GM18951 (cell line): ENCODE measurements around the gene GALNT9.

ENCODE experiments used
- POLR2A ChIP-seq: IDR thresholded peaks from 4 replicates; pipeline ENCODE4 v1.6.1; 2011; ENCODE audit warnings: mild to moderate bottlenecking; ENCODE audit not compliant: insufficient read length, insufficient read depth; ENCODE audit errors: extremely low read depth
- in situ Hi-C: fragments of 300-500 bp; cut with MboI; formaldehyde crosslinking; loops from one replicate; pipeline ENCODE4 v1.12.0; 2022; ENCODE audit warnings: low sequenced_read_pairs, mixed read lengths, inconsistent platforms; ENCODE audit not compliant: unreplicated experiment

The GALNT9 gene

DNA sequence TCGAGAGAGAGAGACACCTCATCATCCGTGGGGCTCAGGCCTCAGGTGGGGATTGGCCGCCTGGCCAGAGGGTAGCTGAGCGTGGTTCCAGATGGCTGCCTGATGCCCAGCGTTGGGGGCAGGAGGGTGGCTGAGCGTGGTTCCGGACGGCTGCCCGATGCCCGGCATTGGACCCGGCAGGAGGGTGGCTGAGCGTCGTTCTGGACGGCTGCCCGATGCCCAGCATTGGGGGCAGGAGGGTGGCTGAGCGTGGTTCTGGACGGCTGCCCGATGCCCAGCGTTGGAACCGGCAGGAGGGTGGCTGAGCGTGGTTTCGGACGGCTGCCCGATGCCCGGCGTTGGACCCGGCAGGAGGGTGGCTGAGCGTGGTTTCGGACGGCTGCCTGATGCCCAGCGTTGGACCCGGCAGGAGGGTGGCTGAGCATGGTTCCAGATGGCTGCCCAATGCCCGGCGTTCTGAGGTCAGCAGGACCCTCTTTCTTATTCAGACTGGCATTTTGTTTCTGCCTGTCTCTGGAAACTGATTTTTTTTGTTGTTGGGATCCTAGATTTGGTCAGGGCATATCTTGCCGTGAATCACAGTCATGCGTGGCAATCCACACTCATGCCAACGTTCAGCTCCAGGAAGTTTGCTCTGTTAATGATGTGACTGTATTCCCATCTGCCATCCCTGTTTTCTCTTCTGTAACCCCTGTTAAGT, 40.7 kb downstream of the GALNT9 start:
- no peak for TF ChIP-seq POLR2A
- in situ Hi-C loops: no loop called here

DNA sequence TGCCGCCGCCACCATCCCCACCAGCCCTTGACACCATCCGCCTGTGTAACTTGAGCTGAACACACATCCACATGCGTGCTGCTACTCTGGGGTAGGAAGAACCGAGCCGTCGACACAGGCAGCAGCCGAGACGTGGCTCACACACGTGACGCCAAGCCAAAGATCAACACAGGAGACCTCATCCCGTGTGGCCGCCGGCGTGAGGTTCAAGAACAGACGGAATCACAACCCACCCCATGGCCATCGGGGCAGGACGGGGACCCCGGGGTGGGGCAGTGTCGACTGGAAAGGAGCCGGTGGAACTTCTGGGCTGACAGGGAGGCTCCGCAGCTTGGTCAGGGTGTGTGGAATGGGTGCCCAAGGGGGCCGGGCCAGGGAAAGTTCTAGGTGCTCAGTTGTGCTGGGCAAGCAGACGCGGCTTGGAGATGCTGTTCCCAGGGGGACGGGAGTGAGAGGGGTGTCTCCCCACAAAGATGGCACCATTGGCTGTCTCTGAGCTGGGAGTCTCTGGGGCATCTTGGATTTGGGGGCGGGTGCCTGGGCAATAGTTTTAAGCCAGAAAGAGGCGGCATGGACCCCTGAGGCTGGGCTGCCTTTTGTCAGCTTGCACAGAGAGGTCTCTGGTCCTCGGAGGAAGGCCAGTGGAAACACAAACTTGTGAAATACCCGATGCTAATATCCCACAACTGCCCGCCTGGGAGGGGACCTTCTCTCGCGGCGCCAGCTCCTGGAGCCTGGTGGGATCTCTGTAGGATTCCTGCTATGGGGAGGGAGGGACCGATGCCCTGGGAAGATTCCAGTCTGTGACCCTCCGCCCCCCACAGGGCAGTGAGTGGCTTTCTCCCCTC, 41.8 kb downstream of the GALNT9 start:
- TF ChIP-seq POLR2A: no peak
- in situ Hi-C loops: no loop called here

DNA sequence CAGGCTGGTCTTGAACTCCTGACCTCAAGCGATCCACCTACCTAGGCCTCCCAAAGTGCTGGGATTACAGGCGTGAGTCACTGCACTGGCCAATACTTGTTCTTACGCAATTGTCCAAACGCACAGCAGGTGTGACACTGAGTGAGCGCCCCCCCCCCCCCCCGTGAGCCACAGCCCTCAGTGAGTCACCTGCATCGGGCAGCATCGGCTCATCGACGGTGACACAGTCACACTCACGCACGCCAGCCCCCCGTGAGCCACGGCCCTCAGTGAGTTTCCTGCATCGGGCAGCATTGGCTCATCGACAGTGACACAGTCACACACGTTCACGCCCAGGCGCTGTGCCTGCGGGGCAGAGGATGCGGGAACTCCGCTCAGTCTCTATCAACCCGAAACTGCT, 42.5 kb downstream of the GALNT9 start:
- in situ Hi-C loops: no loop called here
- no peak for TF ChIP-seq POLR2A

DNA sequence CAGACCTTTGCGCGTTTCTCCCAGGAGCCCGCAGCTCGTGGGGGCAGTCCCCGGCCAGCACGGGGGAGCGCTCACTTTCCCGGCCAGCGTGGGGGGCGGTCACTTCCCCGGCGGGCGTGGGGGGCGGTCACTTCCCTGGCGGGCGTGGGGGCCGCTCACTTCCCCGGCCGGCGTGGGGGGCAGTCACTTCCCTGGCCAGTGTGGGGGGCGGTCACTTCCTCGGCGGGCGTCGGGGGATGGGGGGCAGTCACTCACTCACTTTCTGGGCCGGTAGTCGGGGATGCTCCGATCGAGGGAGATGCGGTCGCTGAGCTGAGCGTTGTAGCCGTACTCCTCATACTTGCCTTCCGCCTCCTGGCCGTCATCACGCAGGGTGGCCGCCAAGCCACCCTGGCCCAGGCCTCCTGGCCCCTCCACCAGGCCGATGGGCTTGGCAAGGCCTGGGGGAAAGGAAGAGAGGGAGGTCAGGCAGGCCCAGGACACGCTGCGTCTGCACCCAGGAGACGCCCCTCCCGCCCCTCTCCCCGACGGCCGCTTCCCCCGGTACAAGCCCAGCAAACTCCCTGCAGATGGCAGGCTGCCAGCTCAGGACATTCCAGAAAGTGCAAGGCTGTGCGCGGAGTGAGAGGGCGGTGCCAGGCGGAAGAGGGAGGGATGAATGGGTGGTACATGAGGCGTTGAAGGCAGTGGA, 43.3 kb downstream of the GALNT9 start:
- TF ChIP-seq POLR2A: no peak
- in situ Hi-C loops: no loop called here

DNA sequence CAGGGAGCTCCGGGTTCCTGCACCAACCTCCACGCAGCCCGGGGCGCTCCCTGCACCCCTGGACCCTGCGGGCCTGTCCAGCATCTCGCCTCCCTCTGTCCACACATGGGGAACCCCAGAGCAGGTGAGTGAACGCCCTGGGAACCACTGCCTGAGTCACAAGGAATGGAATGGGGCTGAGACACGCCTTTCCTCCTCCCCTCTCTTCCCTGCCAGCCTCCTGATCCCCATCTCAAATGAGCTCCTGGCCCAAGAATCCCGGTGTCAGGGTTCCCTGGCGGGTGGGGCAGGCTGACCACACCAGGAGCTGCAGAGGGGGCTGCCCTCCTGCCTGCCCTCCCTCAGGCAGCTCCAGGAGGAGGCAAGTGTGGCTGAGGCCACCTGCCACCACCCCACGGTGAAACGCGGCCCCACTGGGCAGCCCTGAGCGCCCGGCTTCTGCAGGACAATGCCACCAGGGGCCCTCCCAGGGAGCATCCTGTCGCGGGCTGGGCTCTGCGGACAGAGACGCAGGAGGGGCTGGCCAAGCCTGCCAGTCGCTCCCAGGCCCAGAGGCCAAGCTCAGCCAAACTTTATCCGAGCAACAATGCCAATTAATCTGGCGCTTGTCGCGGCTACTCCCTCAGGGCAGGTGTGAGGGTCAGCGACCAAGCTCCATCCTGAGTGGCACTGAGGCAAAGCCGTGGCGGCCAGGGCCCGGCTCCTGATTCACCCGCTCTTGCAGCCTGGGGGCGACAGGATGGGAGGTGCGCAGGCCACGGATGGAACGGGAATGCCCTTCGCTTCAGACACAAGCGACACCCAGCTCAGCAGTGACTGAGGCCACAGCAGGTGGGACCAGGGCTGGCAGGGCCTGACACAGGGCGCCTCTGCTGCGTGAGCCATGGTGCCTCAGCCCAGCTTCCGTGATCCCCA, 44.3 kb downstream of the GALNT9 start:
- in situ Hi-C loops: no loop called here

DNA sequence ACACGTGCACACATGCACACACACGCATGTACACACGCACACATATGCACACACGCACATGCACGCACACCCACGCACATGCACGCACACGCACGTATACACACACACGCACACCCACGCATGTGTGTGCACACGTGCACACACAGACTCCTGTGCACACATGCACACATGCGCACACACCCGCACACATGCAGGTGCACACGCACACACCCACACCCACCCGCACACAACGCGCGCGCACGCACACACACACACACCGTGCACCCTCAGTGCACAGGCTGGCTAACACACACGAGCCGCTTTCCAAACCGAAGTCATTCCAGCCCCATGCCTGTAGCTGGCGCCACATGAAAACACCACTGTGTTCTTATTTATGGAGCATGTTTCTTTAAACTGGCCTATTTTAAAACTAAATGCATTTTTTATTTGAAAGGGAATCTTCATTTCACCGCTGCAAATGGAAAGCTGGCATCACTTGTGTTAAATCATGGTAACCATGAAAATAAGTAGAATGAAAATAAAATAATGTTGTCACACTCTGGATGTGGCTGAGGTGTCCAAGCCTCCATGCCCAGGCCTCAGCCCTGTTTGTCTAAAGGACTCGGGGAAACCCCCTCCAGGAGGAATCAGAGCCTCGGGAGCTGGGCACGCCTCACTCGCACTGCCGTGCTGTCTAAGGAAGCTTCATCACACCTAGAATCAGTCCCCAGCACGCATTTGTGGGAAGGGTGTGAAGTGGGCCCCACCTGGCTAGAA, 45.1 kb downstream of the GALNT9 start:
- no peak for TF ChIP-seq POLR2A
- in situ Hi-C loops: no loop called here

More for the DNA sequence above, 44.3 kb downstream of the GALNT9 start:
- no peak for TF ChIP-seq POLR2A

DNA sequence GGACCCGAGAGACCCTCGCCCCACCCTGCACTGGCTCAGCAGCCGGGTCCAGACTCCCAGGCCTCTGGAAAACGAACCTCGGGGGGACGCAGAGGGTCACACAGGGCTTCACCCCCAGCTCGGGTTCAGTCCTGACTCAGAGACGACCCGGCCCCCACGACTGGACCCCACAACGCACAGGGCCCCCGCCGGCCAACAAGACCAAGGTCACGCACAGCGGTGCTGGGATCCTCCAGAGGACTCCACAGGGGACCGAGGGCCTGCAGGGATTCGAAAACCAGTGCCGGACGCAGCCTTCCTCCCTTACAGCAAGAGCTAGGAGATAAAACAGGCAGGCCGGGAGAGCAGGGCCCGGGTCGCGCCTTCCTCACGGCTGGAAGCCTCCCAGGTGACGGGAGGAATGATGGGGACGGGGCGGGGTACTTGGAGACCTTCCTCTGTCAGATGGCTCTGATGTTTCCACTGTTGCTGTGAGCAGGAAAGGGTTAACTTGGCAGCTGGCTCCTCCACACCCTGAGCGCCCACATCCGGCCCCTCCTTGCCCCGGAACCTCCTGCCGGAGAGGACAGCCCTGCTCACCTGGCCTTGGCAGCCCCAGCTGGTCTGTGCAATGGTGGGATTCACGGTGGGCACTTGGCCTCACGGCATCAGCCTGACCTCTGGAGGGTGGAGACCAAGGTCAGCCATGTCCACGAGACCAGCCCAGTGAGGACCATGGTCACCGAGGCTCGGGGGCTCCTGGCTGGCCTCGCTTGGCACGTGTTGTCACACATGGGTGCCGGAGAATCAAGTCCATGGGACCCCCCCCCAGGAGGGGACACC, 46.2 kb downstream of the GALNT9 start:
- in situ Hi-C loops: no loop called here
- TF ChIP-seq POLR2A: no peak

DNA sequence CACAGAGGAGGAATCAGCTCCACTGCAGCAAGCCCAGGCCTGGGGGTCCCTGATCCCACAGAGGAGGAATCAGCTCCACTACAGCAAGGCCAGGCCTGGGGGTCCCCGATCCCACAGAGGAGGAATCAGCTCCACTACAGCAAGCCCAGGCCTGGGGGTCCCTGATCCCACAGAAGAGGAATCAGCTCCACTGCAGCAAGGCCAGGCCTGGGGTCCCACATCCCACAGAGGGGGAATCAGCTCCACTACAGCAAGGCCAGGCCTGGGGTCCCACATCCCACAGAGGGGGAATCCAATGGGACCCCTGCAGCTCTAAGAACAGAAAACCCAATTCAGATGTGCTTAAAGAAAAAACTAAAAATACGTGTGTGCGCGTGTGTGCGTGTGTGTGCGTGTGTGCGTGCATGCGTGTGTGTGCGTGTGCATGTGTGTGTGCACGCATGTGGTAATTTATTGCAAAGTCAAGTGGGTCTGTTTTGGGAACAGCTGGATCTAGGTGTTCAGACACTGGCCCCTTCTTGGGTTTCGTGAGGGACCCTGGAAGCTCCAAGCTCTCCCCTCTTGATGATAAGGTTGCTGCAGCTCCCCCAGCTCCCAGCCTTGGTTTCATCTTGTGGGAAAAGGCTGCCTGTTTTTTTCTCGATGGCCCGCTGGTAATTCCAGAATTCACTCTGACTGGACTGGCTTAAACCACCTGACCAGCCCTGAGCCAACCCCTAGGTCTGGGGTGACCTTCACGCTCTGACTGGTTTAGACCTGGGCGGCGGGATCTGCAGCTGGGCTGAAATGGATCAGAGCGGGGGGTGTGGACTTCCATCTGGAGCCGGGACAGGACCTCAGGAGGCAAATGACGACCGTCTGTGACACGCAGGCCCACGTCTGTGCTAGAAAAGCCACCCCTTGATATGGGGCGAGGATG, 47.1 kb downstream of the GALNT9 start:
- TF ChIP-seq POLR2A: no peak
- in situ Hi-C loops: no loop called here

DNA sequence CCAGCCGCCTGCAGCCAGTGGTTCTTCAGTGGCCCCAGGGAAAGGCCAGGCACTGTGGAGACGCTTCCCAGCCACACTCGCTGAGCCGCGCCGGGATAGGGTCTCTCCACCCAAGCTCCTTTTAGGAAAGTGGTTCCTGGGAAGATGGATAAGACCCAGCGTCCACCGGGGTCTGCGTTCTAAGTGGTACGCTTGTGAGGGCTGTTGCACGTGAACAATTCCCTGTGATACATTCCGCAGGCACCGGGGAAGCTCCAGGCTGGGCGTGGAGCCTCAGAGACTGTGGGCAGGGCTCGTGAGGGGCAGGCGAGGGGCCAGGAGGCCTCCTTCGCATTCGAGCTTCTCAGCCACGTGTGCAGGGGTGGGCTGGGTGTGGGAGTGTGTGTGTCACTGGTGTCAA, 48.4 kb downstream of the GALNT9 start:
- in situ Hi-C loops: no loop called here
- TF ChIP-seq POLR2A: no peak

DNA sequence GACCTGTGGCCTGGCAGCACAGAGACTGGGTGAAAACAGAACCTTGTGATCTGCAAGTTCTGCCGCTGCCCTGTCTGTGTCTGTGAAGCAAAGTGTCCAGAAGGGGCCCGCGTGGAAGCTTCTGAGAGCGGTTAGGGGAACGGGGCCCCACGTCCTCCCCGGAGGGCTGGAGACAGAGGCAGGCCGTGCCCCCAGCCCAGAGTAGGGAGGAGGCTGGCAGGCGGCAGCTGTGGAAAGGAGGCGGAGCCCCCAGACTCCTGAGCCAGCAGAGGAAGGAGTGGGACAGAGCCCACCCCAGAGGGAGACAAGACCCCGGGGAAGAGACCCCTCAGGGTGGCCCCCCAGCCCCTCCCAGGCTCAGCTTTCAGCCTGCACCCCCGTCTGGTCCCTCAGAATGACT, 49.0 kb downstream of the GALNT9 start:
- no peak for TF ChIP-seq POLR2A
- in situ Hi-C loops: no loop called here

DNA sequence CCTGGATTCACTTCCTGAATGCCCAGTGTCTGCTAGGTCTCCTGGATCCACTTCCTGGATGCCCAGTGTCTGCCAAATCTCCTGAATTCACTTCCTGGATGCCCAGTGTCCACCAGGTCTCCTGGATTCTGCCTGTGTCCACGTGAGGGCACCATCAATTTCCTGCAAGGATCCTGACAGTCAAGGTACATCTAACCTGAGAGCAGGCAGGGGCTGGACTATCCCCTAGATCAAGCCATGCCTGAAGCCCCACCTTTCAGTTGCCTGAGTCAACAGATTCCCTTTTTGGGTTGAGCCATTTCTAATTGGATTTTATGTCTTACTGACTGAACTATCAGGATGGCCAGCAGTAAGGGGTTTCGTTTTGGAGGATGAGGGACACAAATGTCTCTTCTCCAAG, 49.5 kb downstream of the GALNT9 start:
- no peak for TF ChIP-seq POLR2A
- in situ Hi-C loops: no loop called here
